ENCODE measurements around the gene PLA2G15. TPM values are rescaled to one million over a fixed set of nuclear protein-coding genes. Genes with fewer than 3 reads are reported as not detected.

PLA2G15 gene
- total RNA-seq, 1 donor from 2014 or later: 26.8 TPM

DNA sequence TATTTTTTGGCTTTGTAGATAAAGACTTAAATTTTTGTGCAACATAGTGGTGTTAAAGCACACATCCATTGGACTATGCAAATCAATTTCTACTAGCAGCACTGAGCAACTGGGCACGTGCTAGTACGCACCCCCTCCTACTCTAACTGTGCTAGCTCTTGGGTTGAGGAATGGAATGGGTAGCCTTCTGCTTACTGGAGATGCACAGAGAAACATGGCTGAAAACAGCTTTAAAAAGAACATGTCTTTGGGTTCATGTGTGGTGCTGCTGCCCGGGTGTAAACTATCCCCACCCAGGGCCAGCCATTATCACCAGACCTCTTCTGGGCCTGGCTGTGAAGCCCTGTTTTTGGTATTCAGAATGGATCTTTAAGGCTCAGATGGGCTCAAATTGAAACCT, 16.5 kb upstream of the PLA2G15 start:
- peaks cover 3% of the 10 kb centered on the region for H3K36me3 Mint-ChIP-seq (ENCODE audit: low read depth, unreplicated experiment)
- H3K27me3 Mint-ChIP-seq (ENCODE audit: low read depth, unreplicated experiment): no peaks in the 10 kb centered on the region
- H3K27ac ChIP-seq (ENCODE audit: low read depth, low read length): no peak overlapping the region
- no peak overlapping the region for H3K27ac Mint-ChIP-seq (ENCODE audit: unreplicated experiment)
- H3K27me3 ChIP-seq (ENCODE audit: insufficient read depth, low read length): no peaks in the 10 kb centered on the region
- FAIRE-seq: no peak
- no peaks in the 10 kb centered on the region for H3K79me2 ChIP-seq (ENCODE audit: insufficient read depth, low read length)
- peaks cover 16% of the 10 kb centered on the region for H3K4me1 Mint-ChIP-seq (ENCODE audit: low read depth, unreplicated experiment)
- H3K4me3 ChIP-seq (ENCODE audit: insufficient read depth, low read depth, low read length): no peak overlapping the region
- H3K9me3 ChIP-seq (ENCODE audit: insufficient read depth, low read depth, low read length): no peaks in the 10 kb centered on the region
- no peak overlapping the region for H2AFZ ChIP-seq (ENCODE audit: low read depth, low read length)
- H3K9ac ChIP-seq (ENCODE audit: low read length): no peak overlapping the region
- H3K9me3 Mint-ChIP-seq (ENCODE audit: unreplicated experiment): no peaks in the 10 kb centered on the region
- DNase-seq (ENCODE audit: low read depth): no peak
- H4K20me1 ChIP-seq (ENCODE audit: insufficient read depth, low read length): peaks cover 21% of the 10 kb centered on the region
- H3K4me2 ChIP-seq (ENCODE audit: low read length): no peak overlapping the region
- H3K36me3 ChIP-seq (ENCODE audit: insufficient read depth, low read length): no peaks in the 10 kb centered on the region
- no peaks in the 10 kb centered on the region for H3K4me1 ChIP-seq (ENCODE audit: insufficient read depth, low read length)
- TF ChIP-seq, protein P1, sequence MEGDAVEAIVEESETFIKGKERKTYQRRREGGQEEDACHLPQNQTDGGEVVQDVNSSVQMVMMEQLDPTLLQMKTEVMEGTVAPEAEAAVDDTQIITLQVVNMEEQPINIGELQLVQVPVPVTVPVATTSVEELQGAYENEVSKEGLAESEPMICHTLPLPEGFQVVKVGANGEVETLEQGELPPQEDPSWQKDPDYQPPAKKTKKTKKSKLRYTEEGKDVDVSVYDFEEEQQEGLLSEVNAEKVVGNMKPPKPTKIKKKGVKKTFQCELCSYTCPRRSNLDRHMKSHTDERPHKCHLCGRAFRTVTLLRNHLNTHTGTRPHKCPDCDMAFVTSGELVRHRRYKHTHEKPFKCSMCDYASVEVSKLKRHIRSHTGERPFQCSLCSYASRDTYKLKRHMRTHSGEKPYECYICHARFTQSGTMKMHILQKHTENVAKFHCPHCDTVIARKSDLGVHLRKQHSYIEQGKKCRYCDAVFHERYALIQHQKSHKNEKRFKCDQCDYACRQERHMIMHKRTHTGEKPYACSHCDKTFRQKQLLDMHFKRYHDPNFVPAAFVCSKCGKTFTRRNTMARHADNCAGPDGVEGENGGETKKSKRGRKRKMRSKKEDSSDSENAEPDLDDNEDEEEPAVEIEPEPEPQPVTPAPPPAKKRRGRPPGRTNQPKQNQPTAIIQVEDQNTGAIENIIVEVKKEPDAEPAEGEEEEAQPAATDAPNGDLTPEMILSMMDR (IDR thresholded peaks at IDR 0.05; ENCODE audit: insufficient read depth, low read depth, low read length): no peak
- no peak for TF ChIP-seq EZH2 (IDR thresholded peaks at IDR 0.05; ENCODE audit: insufficient read depth, low read length)
- H3K4me3 Mint-ChIP-seq (ENCODE audit: unreplicated experiment): no peak overlapping the region

DNA sequence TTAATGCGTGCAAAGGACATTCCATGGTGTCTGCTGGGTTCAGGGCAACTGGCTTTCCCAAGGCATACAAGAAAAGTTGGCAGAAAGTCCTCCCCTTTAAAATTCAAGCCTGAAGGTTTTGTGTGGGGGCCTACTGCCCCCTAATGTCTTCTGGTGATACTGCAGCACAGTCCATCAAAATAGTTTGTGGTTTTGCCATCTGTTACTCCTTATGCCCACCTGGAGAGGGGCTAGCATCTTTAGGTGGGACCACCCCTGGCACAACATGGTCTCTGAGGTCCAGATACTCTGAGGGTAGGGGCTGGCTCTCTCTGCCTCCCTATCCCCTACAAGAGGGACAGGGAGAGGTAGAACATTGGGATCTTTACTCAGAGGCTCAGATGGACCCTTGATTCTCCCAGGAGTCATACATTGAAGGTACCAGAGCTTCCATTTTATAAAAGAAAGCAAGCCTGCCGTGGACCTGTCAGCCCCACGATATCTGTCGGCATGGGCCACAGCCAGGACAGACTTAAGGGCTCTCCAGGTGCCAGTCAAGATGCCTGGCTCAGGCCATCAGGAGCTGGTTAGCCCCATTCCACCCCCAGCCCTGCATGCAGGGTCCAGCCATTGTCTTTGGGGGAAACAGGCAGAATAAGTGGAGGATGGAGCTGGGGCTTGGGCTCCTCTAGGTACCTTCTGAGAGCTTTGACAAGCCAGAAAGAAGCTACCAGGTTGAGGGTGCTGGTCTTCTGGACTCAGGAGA, 15.6 kb upstream of the PLA2G15 start:
- FAIRE-seq (peak; percentile 37), DNase-seq (ENCODE audit: low read depth) (peak; percentile 18)
- H3K4me1 Mint-ChIP-seq (ENCODE audit: low read depth, unreplicated experiment): peaks cover 16% of the 10 kb centered on the region
- H3K4me3 Mint-ChIP-seq (ENCODE audit: unreplicated experiment): no peak overlapping the region
- peaks cover 2% of the 10 kb centered on the region for H3K27me3 Mint-ChIP-seq (ENCODE audit: low read depth, unreplicated experiment)
- Histone ChIP-seq H3K4me2 (ENCODE audit: low read length) (no peak overlapping the region), H3K9me3 (ENCODE audit: insufficient read depth, low read depth, low read length) (no peaks in the 10 kb centered on the region), H3K9ac (ENCODE audit: low read length) (no peak overlapping the region), H3K4me3 (ENCODE audit: insufficient read depth, low read depth, low read length) (no peak overlapping the region), H3K79me2 (ENCODE audit: insufficient read depth, low read length) (no peaks in the 10 kb centered on the region), H2AFZ (ENCODE audit: low read depth, low read length) (no peak overlapping the region), H3K36me3 (ENCODE audit: insufficient read depth, low read length) (no peaks in the 10 kb centered on the region), H3K4me1 (ENCODE audit: insufficient read depth, low read length) (no peaks in the 10 kb centered on the region), H3K27ac (ENCODE audit: low read depth, low read length) (no peak overlapping the region), H3K27me3 (ENCODE audit: insufficient read depth, low read length) (no peaks in the 10 kb centered on the region), H4K20me1 (ENCODE audit: insufficient read depth, low read length) (peaks cover 21% of the 10 kb centered on the region)
- H3K36me3 Mint-ChIP-seq (ENCODE audit: low read depth, unreplicated experiment): peaks cover 3% of the 10 kb centered on the region
- TF ChIP-seq, protein P1 (IDR thresholded peaks at IDR 0.05; ENCODE audit: insufficient read depth, low read depth, low read length): peak; percentile 96
- no peak for TF ChIP-seq EZH2 (IDR thresholded peaks at IDR 0.05; ENCODE audit: insufficient read depth, low read length)
- H3K27ac Mint-ChIP-seq (ENCODE audit: unreplicated experiment): no peak overlapping the region
- no peaks in the 10 kb centered on the region for H3K9me3 Mint-ChIP-seq (ENCODE audit: unreplicated experiment)

DNA sequence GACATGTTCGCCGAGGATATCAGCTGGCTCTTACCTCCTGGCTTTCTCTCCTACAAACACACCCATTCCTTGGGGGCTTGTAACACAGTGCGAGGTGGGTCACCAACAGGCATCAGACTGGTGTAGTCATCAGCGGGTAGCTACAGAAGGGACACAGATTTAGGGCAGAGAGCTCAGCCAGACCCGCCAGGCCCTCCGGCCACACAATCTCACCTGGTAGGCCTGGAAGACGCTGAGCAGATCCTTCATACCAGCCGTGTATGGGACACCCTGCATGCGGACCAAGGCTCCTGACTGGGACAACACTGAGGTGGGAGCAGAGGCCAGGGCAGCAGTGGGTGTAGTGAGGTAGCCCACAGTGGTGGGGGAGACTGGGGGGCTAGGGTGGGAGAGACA, 15.0 kb upstream of the PLA2G15 start:
- H3K27ac Mint-ChIP-seq (ENCODE audit: unreplicated experiment): no peak overlapping the region
- no peak overlapping the region for H2AFZ ChIP-seq (ENCODE audit: low read depth, low read length)
- no peak overlapping the region for H3K4me2 ChIP-seq (ENCODE audit: low read length)
- peaks cover 21% of the 10 kb centered on the region for H4K20me1 ChIP-seq (ENCODE audit: insufficient read depth, low read length)
- no peaks in the 10 kb centered on the region for H3K9me3 Mint-ChIP-seq (ENCODE audit: unreplicated experiment)
- H3K9ac ChIP-seq (ENCODE audit: low read length): no peak overlapping the region
- H3K27ac ChIP-seq (ENCODE audit: low read depth, low read length): no peak overlapping the region
- H3K27me3 Mint-ChIP-seq (ENCODE audit: low read depth, unreplicated experiment): peaks cover 4% of the 10 kb centered on the region
- H3K36me3 Mint-ChIP-seq (ENCODE audit: low read depth, unreplicated experiment): peaks cover 3% of the 10 kb centered on the region
- no peaks in the 10 kb centered on the region for H3K9me3 ChIP-seq (ENCODE audit: insufficient read depth, low read depth, low read length)
- H3K27me3 ChIP-seq (ENCODE audit: insufficient read depth, low read length): peaks cover 4% of the 10 kb centered on the region
- no peak overlapping the region for H3K4me3 ChIP-seq (ENCODE audit: insufficient read depth, low read depth, low read length)
- H3K79me2 ChIP-seq (ENCODE audit: insufficient read depth, low read length): no peaks in the 10 kb centered on the region
- FAIRE-seq (no peak), DNase-seq (ENCODE audit: low read depth) (no peak)
- H3K4me1 ChIP-seq (ENCODE audit: insufficient read depth, low read length): no peaks in the 10 kb centered on the region
- peaks cover 16% of the 10 kb centered on the region for H3K4me1 Mint-ChIP-seq (ENCODE audit: low read depth, unreplicated experiment)
- no peak for TF ChIP-seq EZH2 (IDR thresholded peaks at IDR 0.05; ENCODE audit: insufficient read depth, low read length)
- TF ChIP-seq, protein P1 (IDR thresholded peaks at IDR 0.05; ENCODE audit: insufficient read depth, low read depth, low read length): no peak
- H3K4me3 Mint-ChIP-seq (ENCODE audit: unreplicated experiment): no peak overlapping the region
- no peaks in the 10 kb centered on the region for H3K36me3 ChIP-seq (ENCODE audit: insufficient read depth, low read length)
